Endothelial cell of umbilical vein (primary cell): ENCODE measurements around the gene SCLY. TPM values are rescaled to one million over a fixed set of nuclear protein-coding genes. Genes with fewer than 3 reads are reported as not detected.

Experiments
- BruUV-seq: library from RNA; stranded (reverse); fragments of 400-500 nt; replicated peaks from 2 replicates; lab custom pipeline; 2021; lab: Mats Ljungman, UMichigan
- CTCF ChIA-PET: fragments of 300-600, 350-600 bp; sonication (Branson Sonifier 250); formaldehyde crosslinking; loops from one replicate; lab custom pipeline; 2021; ENCODE audit warnings: antibody characterized with exemption, inconsistent platforms; lab: Charles Lee
- POLR2A ChIA-PET: fragments of 300-600, 350-600 bp; sonication (Branson Sonifier 250); formaldehyde crosslinking; loops from one replicate; lab custom pipeline; 2021; ENCODE audit warnings: antibody characterized with exemption, inconsistent platforms; lab: Charles Lee
- DNase-seq: peaks from one replicate; pipeline ENCODE4 v3.0.0-alpha.2; 2011; ENCODE audit warnings: low read depth, low spot score
- FAIRE-seq: peaks from 2 replicates; lab custom pipeline; 2011; peaks lifted over from hg19 to GRCh38; lab: Jason Lieb, UNC
- H2AFZ ChIP-seq: 2 replicates; pipeline ENCODE4 v1.6.0; 2012; ENCODE audit warnings: low read depth, low read length, control low read depth, inconsistent platforms
- H3K27ac ChIP-seq: 2 replicates; pipeline ENCODE4 v1.5.1; 2011; ENCODE audit warnings: low read depth, mild to moderate bottlenecking, control low read depth, low read length, moderate library complexity; ENCODE audit not compliant: insufficient read depth
- H3K27me3 ChIP-seq, 2 experiments: 2 replicates each; pipeline versions ENCODE4 v1.6.0 to v1.6.1; 2011; ENCODE audit warnings: low read length in 2 of 2, mixed read lengths in 1 of 2; ENCODE audit not compliant: control insufficient read depth in 2 of 2, insufficient read depth in 2 of 2
- H3K36me3 ChIP-seq, 2 experiments: 2 replicates in 1 of 2; 3 replicates in 1 of 2; pipeline ENCODE4 v1.5.1; 2011; ENCODE audit warnings: low read length in 2 of 2, mild to moderate bottlenecking in 1 of 2, moderate library complexity in 1 of 2; ENCODE audit not compliant: control insufficient read depth in 2 of 2, insufficient read depth in 2 of 2; ENCODE audit errors: extremely low read depth in 1 of 2
- H3K4me1 ChIP-seq: 3 replicates; pipeline ENCODE4 v1.5.1; 2011; ENCODE audit warnings: mild to moderate bottlenecking, low read length; ENCODE audit not compliant: control insufficient read depth, insufficient read depth; ENCODE audit errors: extremely low read depth
- H3K4me2 ChIP-seq: 2 replicates; pipeline ENCODE4 v1.6.1; 2011; ENCODE audit warnings: low read length, control low read depth, mixed read lengths; ENCODE audit not compliant: insufficient read depth
- H3K4me3 ChIP-seq, 3 experiments: fragments of 200-600 bp in 1 of 3; sonication (generic), shearing (Covaris generic) in 1 of 3; replicated peaks in 1 of 3; 2 replicates each; pipeline ENCODE4 v1.5.1; 2011 to 2016; ENCODE audit warnings: control low read depth in 3 of 3, low read length in 3 of 3, mild to moderate bottlenecking in 2 of 3, inconsistent platforms in 1 of 3, low read depth in 1 of 3, moderate library complexity in 1 of 3; ENCODE audit not compliant: insufficient read depth in 1 of 3
- H3K79me2 ChIP-seq: 2 replicates; pipeline ENCODE4 v1.6.0; 2012; ENCODE audit warnings: low read length, inconsistent platforms; ENCODE audit not compliant: control insufficient read depth, insufficient read depth
- H3K9ac ChIP-seq: replicated peaks from 2 replicates; pipeline ENCODE3; 2011; ENCODE audit warnings: low read length, control low read depth; ENCODE audit not compliant: insufficient read depth; ENCODE audit errors: extremely low read depth
- H3K9me1 ChIP-seq: replicated peaks from 3 replicates; pipeline ENCODE4 v1.6.0; 2011; ENCODE audit warnings: mild to moderate bottlenecking, low read length; ENCODE audit not compliant: control insufficient read depth, insufficient read depth; ENCODE audit errors: extremely low read depth
- H3K9me3 ChIP-seq: replicated peaks from 2 replicates; pipeline ENCODE4 v1.5.1; 2012; ENCODE audit warnings: low read length, inconsistent platforms; ENCODE audit not compliant: control insufficient read depth, insufficient read depth
- H4K20me1 ChIP-seq: replicated peaks from 2 replicates; pipeline ENCODE3; 2011; ENCODE audit warnings: mild to moderate bottlenecking, low read length; ENCODE audit not compliant: control insufficient read depth, insufficient read depth; ENCODE audit errors: extremely low read depth
- EZH2 ChIP-seq: IDR thresholded peaks from 2 replicates; pipeline ENCODE4 v1.6.1; 2012; ENCODE audit warnings: borderline replicate concordance, low read depth, mild to moderate bottlenecking, moderate library complexity, low read length, inconsistent platforms; ENCODE audit not compliant: severe bottlenecking
- FOS ChIP-seq: IDR thresholded peaks from 2 replicates; pipeline ENCODE4 v1.6.1; 2011; ENCODE audit warnings: mild to moderate bottlenecking, low read length, moderate library complexity, borderline replicate concordance; ENCODE audit not compliant: insufficient read depth
- GATA2 ChIP-seq: IDR thresholded peaks from 2 replicates; pipeline ENCODE4 v1.7.0; 2011; ENCODE audit warnings: low read depth, mild to moderate bottlenecking, moderate library complexity, mixed read lengths, low read length; ENCODE audit not compliant: insufficient read length, insufficient read depth
- JUN ChIP-seq: IDR thresholded peaks from 2 replicates; pipeline ENCODE4 v1.6.1; 2011; ENCODE audit warnings: borderline replicate concordance, low read depth; ENCODE audit not compliant: insufficient read length, insufficient read depth
- MYC ChIP-seq: IDR thresholded peaks from one replicate; pipeline ENCODE4 v1.6.1; 2011; ENCODE audit warnings: mild to moderate bottlenecking, low read depth, low read length
- POLR2A ChIP-seq: IDR thresholded peaks from 2 replicates; pipeline ENCODE4 v1.6.1; 2012; ENCODE audit warnings: low read depth, mild to moderate bottlenecking, control low read depth, low read length
- POLR2AphosphoS5 ChIP-seq: IDR thresholded peaks from 2 replicates; pipeline ENCODE4 v1.6.1; 2012; ENCODE audit warnings: low read depth, mild to moderate bottlenecking, control low read depth, low read length, moderate library complexity; ENCODE audit not compliant: insufficient read depth
- dilution Hi-C: fragments of 300-500 bp; cut with MboI; formaldehyde crosslinking; loops from one replicate; pipeline ENCODE4 v1.15.0; 2019; ENCODE audit warnings: low sequenced_read_pairs; ENCODE audit not compliant: extremely low pct_ligation_motif_present
- intact Hi-C: fragments of 100-400 bp; cut with micrococcal nuclease; formaldehyde crosslinking; loops from one replicate; pipeline ENCODE4 v1.10.0; 2022
- polyA plus RNA-seq, 4 experiments: library from polyadenylated mRNA; depleted of rRNA in 3 of 4; stranded (reverse) in 3 of 4; unstranded in 1 of 4; fragments of >200 nt; gene quantifications; 2 replicates each; pipeline versions ENCODE4 v1.2.1 to v1.2.3, GENCODE V29; 2011 to 2012; ENCODE audit warnings: missing spikeins in 1 of 4
- total RNA-seq: library from RNA; stranded (reverse); gene quantifications from 2 replicates; pipeline ENCODE4 v1.2.3, GENCODE V29; 2021
- TF ChIP-seq, protein P1 (sequence below): IDR thresholded peaks from 2 replicates; pipeline ENCODE4 v1.6.1; 2011; ENCODE audit not compliant: insufficient read depth, insufficient read length
- TF ChIP-seq, protein P2 (sequence below), 2 donors: IDR thresholded peaks; 1 replicate in 1 of 2; 2 replicates in 1 of 2; pipeline ENCODE4 v1.5.1; 2011; ENCODE audit warnings: low read length in 2 of 2, mild to moderate bottlenecking in 2 of 2, moderate library complexity in 2 of 2, control low read depth in 1 of 2, inconsistent platforms in 1 of 2, low read depth in 1 of 2; ENCODE audit not compliant: insufficient read depth in 1 of 2; ENCODE audit errors: extremely low read depth in 1 of 2

SCLY gene
- total and polyA plus RNA-seq, 2 donors (not counting 3 experiments of a cell fraction or from before 2014, with no cell fraction given) = 22.6 to 32.7 TPM

DNA sequence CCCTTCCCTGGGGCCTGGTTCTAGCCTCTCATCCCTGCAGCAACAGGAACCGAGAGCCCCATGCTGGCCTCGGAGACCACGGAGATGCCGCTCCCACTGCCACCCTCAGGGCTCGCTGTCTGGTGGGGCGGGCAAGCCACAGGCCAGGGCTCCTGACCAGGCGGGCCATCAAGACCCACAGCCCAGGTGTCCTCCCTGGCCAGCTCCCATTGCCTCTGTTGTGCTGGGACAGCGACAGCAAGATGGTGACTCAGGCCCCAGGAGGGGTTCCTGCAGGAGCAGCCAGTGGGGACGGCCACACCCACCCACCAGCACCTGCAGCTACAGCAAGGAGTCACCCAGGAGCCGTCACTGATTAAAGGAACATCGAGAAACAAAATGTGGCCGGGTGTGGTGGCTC is 85.0 kb downstream of the SCLY start:
- dilution Hi-C loops (no loop called here), intact Hi-C loops (no loop called here)
- CTCF ChIA-PET = no interaction called here

More for the DNA sequence above, 85.0 kb downstream of the SCLY start:
- Histone ChIP-seq H3K4me1 (no peaks in the 10 kb centered on the region), H3K9me3 (no peaks in the 10 kb centered on the region), H4K20me1 (no peaks in the 10 kb centered on the region), H3K36me3 (no peaks in the 10 kb centered on the region), H3K27ac (no peak overlapping the region), H3K79me2 (no peaks in the 10 kb centered on the region), H3K27me3 (no peaks in the 10 kb centered on the region), H3K9me1 (no peaks in the 10 kb centered on the region), H3K4me2 (no peak overlapping the region), H3K4me3 (no peak overlapping the region), H2AFZ (no peak overlapping the region), H3K9ac (no peak overlapping the region)
- DNase-seq = no peak
- FAIRE-seq = no peak
- POLR2A ChIA-PET = no interaction called here
- BruUV-seq = no TSS peak
- TF ChIP-seq JUN = no peak
- TF ChIP-seq, protein P1, sequence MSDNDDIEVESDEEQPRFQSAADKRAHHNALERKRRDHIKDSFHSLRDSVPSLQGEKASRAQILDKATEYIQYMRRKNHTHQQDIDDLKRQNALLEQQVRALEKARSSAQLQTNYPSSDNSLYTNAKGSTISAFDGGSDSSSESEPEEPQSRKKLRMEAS = no peak
- TF ChIP-seq, protein P2, sequence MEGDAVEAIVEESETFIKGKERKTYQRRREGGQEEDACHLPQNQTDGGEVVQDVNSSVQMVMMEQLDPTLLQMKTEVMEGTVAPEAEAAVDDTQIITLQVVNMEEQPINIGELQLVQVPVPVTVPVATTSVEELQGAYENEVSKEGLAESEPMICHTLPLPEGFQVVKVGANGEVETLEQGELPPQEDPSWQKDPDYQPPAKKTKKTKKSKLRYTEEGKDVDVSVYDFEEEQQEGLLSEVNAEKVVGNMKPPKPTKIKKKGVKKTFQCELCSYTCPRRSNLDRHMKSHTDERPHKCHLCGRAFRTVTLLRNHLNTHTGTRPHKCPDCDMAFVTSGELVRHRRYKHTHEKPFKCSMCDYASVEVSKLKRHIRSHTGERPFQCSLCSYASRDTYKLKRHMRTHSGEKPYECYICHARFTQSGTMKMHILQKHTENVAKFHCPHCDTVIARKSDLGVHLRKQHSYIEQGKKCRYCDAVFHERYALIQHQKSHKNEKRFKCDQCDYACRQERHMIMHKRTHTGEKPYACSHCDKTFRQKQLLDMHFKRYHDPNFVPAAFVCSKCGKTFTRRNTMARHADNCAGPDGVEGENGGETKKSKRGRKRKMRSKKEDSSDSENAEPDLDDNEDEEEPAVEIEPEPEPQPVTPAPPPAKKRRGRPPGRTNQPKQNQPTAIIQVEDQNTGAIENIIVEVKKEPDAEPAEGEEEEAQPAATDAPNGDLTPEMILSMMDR (IDR thresholded peaks at IDR 0.05; ENCODE audit: extremely low read depth in 1 of 2, insufficient read depth in 1 of 2, low read depth in 1 of 2, low read length in 2 of 2) = no peak
- no peak for TF ChIP-seq FOS
- TF ChIP-seq GATA2 = no peak
- no peak for TF ChIP-seq POLR2A
- TF ChIP-seq MYC = no peak
- no peak for TF ChIP-seq EZH2
- no peak for TF ChIP-seq POLR2AphosphoS5
